SU-DHL-6 (cell line): ENCODE data around the gene CALN1.

Source experiments
- EZH2phosphoT487 ChIP-seq: fragments of 200-600 bp; sonication (generic), shearing (Covaris generic); conservative IDR thresholded peaks from 2 replicates; pipeline ENCODE4 v1.6.1; 2018; ENCODE audit warnings: mild to moderate bottlenecking, antibody characterized with exemption, low read length, moderate library complexity, mixed read lengths
- TF ChIP-seq, protein P1 (sequence below): fragments of 200-600 bp; sonication (generic); IDR thresholded peaks from one replicate; pipeline ENCODE4 v1.5.1; 2017; ENCODE audit warnings: antibody characterized with exemption, mild to moderate bottlenecking, low read length, moderate library complexity; ENCODE audit not compliant: insufficient read depth, poor library complexity, severe bottlenecking

- TF ChIP-seq EZH2phosphoT487, result no peak
- TF ChIP-seq, protein P1, sequence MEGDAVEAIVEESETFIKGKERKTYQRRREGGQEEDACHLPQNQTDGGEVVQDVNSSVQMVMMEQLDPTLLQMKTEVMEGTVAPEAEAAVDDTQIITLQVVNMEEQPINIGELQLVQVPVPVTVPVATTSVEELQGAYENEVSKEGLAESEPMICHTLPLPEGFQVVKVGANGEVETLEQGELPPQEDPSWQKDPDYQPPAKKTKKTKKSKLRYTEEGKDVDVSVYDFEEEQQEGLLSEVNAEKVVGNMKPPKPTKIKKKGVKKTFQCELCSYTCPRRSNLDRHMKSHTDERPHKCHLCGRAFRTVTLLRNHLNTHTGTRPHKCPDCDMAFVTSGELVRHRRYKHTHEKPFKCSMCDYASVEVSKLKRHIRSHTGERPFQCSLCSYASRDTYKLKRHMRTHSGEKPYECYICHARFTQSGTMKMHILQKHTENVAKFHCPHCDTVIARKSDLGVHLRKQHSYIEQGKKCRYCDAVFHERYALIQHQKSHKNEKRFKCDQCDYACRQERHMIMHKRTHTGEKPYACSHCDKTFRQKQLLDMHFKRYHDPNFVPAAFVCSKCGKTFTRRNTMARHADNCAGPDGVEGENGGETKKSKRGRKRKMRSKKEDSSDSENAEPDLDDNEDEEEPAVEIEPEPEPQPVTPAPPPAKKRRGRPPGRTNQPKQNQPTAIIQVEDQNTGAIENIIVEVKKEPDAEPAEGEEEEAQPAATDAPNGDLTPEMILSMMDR, result no peak
Measured at GRCh38 chr7:72406820-72407403, 5.2 kb downstream of the CALN1 start.
